Activated T-cell treated with anti-CD3 and anti-CD28 coated beads, Interleukin-2, amount 50 U/mL, for 48 hours (primary cell): ENCODE results near the gene SOBP.
A peak's percentile ranks its signal among the peaks of the same experiment; 100 is the strongest.

ENCODE experiments used
- DNase-seq, 2 experiments: peaks; one replicate each; pipeline ENCODE4 v3.0.0-alpha.2; 2020

SOBP gene

GRCh38 chr6:107642095-107642860, 152.4 kb downstream of the SOBP start:
- DNase-seq = no peak

- no peak for DNase-seq
Measured at GRCh38 chr6:107642861-107643328, 153.0 kb downstream of the SOBP start.

- DNase-seq = no peak
Measured at GRCh38 chr6:107644513-107644912, 154.6 kb downstream of the SOBP start.

GRCh38 chr6:107645740-107646139, 155.8 kb downstream of the SOBP start:
- no peak for DNase-seq

GRCh38 chr6:107646176-107646575, 156.3 kb downstream of the SOBP start:
- DNase-seq = no peak

GRCh38 chr6:107646776-107647438, 157.0 kb downstream of the SOBP start:
- DNase-seq = no peak

GRCh38 chr6:107647439-107647948, 157.6 kb downstream of the SOBP start:
- DNase-seq = no peak

GRCh38 chr6:107648983-107649382, 159.1 kb downstream of the SOBP start:
- no peak for DNase-seq

- DNase-seq = no peak
Measured at GRCh38 chr6:107652526-107653182, 162.7 kb downstream of the SOBP start.

- DNase-seq = no peak
Measured at GRCh38 chr6:107653183-107653580, 163.3 kb downstream of the SOBP start.

- no peak for DNase-seq
Measured at GRCh38 chr6:107653861-107654394, 164.0 kb downstream of the SOBP start.

- DNase-seq = no peak
Measured at GRCh38 chr6:107654764-107655163, 164.8 kb downstream of the SOBP start.

- DNase-seq = no peak
Measured at GRCh38 chr6:107655245-107655644, 165.3 kb downstream of the SOBP start.

- no peak for DNase-seq
Measured at GRCh38 chr6:107655864-107656263, 165.9 kb downstream of the SOBP start.

- DNase-seq = no peak
Measured at GRCh38 chr6:107656401-107656800, 166.5 kb downstream of the SOBP start.

GRCh38 chr6:107656883-107657282, 167.0 kb downstream of the SOBP start:
- no peak for DNase-seq

GRCh38 chr6:107657373-107657754, 167.4 kb downstream of the SOBP start:
- no peak for DNase-seq

- peak; percentile 68 to 76 for DNase-seq
Measured at GRCh38 chr6:107657755-107658461, 168.0 kb downstream of the SOBP start.

GRCh38 chr6:107658920-107659865, 169.3 kb downstream of the SOBP start:
- DNase-seq = no peak

- no peak for DNase-seq
Measured at GRCh38 chr6:107660839-107661238, 170.9 kb downstream of the SOBP start.

- DNase-seq = no peak
Measured at GRCh38 chr6:107661291-107661690, 171.4 kb downstream of the SOBP start.

- DNase-seq = no peak
Measured at GRCh38 chr6:107662333-107662732, 172.4 kb downstream of the SOBP start.
